Measurements from ENCODE around the gene POM121L2. TPM values are rescaled to one million over a fixed set of nuclear protein-coding genes. Genes with fewer than 3 reads are reported as not detected.

The POM121L2 gene
- total RNA-seq, 1 donor from 2014 or later, result not detected

DNA sequence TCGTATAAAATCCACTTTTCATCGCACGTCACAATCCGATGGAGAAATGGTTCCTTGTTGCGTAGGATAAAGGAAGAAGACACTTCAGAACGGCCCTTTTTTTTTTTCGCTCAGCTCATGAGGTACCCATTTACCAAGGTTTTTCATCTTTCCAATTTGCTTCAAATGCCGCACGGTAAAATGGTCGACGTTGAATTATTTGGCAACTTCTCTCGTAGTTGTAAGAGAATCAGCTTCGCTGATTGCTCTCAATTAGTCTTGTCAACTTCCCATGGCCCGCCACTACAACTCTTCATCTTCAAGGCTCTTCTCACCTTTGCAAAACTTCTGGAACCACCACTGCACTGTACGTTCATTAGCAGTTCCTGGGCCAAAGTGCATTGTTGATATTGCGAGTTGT is 28.8 kb downstream of the POM121L2 start:
- TF ChIP-seq, protein P1, sequence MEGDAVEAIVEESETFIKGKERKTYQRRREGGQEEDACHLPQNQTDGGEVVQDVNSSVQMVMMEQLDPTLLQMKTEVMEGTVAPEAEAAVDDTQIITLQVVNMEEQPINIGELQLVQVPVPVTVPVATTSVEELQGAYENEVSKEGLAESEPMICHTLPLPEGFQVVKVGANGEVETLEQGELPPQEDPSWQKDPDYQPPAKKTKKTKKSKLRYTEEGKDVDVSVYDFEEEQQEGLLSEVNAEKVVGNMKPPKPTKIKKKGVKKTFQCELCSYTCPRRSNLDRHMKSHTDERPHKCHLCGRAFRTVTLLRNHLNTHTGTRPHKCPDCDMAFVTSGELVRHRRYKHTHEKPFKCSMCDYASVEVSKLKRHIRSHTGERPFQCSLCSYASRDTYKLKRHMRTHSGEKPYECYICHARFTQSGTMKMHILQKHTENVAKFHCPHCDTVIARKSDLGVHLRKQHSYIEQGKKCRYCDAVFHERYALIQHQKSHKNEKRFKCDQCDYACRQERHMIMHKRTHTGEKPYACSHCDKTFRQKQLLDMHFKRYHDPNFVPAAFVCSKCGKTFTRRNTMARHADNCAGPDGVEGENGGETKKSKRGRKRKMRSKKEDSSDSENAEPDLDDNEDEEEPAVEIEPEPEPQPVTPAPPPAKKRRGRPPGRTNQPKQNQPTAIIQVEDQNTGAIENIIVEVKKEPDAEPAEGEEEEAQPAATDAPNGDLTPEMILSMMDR (IDR thresholded peaks at IDR 0.05), result no peak
- ChIA-PET CTCF (no interaction called here), POLR2A (no interaction called here)
- ATAC-seq (ENCODE audit: low read depth), result no peak
- DNase-seq, result no peak
- Mint-ChIP-seq H3K27me3 (peaks cover 67% of the 10 kb centered on the region), H3K4me1 (peaks cover 5% of the 10 kb centered on the region), H3K9me3 (peaks cover 13% of the 10 kb centered on the region), H3K27ac (peak overlapping the region; percentile 35), H3K36me3 (ENCODE audit: low read depth) (peaks cover 9% of the 10 kb centered on the region), H3K4me3 (no peak overlapping the region)
- intact Hi-C loops (cut with micrococcal nuclease), result loop anchor here (5.0 to 10.0 kb wide), 2 partner anchors 46 to 322 kb away; no protein-coding TSS in a partner anchor

- Mint-ChIP-seq H3K4me1 (peaks cover 5% of the 10 kb centered on the region), H3K4me3 (no peak overlapping the region), H3K36me3 (ENCODE audit: low read depth) (peaks cover 6% of the 10 kb centered on the region), H3K27ac (no peak overlapping the region), H3K27me3 (peaks cover 60% of the 10 kb centered on the region), H3K9me3 (peaks cover 16% of the 10 kb centered on the region)
- TF ChIP-seq, protein P1 (IDR thresholded peaks at IDR 0.05), result no peak
- intact Hi-C loops (cut with micrococcal nuclease), result loop anchor here (5.0 to 10.0 kb wide), 2 partner anchors 44 to 323 kb away; no protein-coding TSS in a partner anchor
- ATAC-seq (ENCODE audit: low read depth) (no peak), DNase-seq (no peak)
- ChIA-PET POLR2A (interaction anchor here (0.5 to 0.7 kb wide), 3 partner anchors 186 to 985 kb away, joined by 3 to 5 read pairs (median 4); partner anchors contain the start of gene ZSCAN26), CTCF (no interaction called here)
Measured at GRCh38 chr6:27281569-27281968, 30.5 kb downstream of the POM121L2 start.

DNA sequence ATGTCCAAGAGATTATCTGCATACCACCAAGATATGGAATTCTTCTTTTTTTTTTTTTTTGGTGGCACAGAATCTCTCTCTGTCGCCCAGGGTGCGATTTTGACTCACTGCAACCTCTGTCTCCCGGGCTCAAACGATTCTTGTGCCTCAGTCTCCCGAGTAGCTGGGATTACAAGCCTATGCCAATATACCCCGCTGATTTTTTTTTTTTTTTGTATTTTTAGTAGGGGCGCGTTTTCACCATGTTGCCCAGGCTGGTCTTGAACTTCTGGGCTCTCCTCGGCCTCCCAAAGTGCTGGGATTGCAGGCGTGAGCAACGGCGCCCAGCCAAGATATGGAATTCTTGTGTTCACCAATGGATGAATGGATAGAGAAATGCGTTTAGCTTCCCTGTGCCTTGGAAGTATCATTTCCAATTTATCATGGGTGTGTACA is 31.0 kb downstream of the POM121L2 start:
- POLR2A ChIA-PET, result interaction anchor here (0.5 to 0.7 kb wide), 4 partner anchors 186 to 986 kb away, joined by 3 to 5 read pairs (median 4); partner anchors contain the start of gene ZSCAN26
- CTCF ChIA-PET, result no interaction called here
- intact Hi-C loops (cut with micrococcal nuclease), result loop anchor here (5.0 to 10.0 kb wide), 2 partner anchors 44 to 324 kb away; no protein-coding TSS in a partner anchor
- Mint-ChIP-seq H3K9me3 (peaks cover 18% of the 10 kb centered on the region), H3K27ac (no peak overlapping the region), H3K4me1 (peaks cover 5% of the 10 kb centered on the region), H3K27me3 (peaks cover 59% of the 10 kb centered on the region), H3K4me3 (no peak overlapping the region), H3K36me3 (ENCODE audit: low read depth) (peaks cover 6% of the 10 kb centered on the region)
- ATAC-seq (ENCODE audit: low read depth) (no peak), DNase-seq (no peak)
- TF ChIP-seq, protein P1 (IDR thresholded peaks at IDR 0.05), result no peak

GRCh38 chr6:27280540-27281000 is 31.5 kb downstream of the POM121L2 start:
- DNase-seq (no peak), ATAC-seq (ENCODE audit: low read depth) (no peak)
- Mint-ChIP-seq H3K4me3 (no peak overlapping the region), H3K27ac (no peak overlapping the region), H3K9me3 (peaks cover 18% of the 10 kb centered on the region), H3K36me3 (ENCODE audit: low read depth) (peaks cover 6% of the 10 kb centered on the region), H3K27me3 (peaks cover 59% of the 10 kb centered on the region), H3K4me1 (peaks cover 5% of the 10 kb centered on the region)
- TF ChIP-seq, protein P1 (IDR thresholded peaks at IDR 0.05), result no peak
- ChIA-PET CTCF (no interaction called here), POLR2A (interaction anchor here (0.7 kb wide), 1 partner anchor 405 kb away, joined by 3 read pairs; no protein-coding TSS in a partner anchor)
- intact Hi-C loops (cut with micrococcal nuclease), result loop anchor here (5.0 to 10.0 kb wide), 2 partner anchors 43 to 324 kb away; no protein-coding TSS in a partner anchor

- Mint-ChIP-seq H3K4me1 (peaks cover 5% of the 10 kb centered on the region), H3K27ac (no peak overlapping the region), H3K9me3 (peaks cover 18% of the 10 kb centered on the region), H3K36me3 (ENCODE audit: low read depth) (peaks cover 6% of the 10 kb centered on the region), H3K27me3 (peaks cover 56% of the 10 kb centered on the region), H3K4me3 (no peak overlapping the region)
- ChIA-PET POLR2A (no interaction called here), CTCF (no interaction called here)
- TF ChIP-seq, protein P1 (IDR thresholded peaks at IDR 0.05), result no peak
- intact Hi-C loops (cut with micrococcal nuclease), result loop anchor here (5.0 to 10.0 kb wide), 2 partner anchors 43 to 325 kb away; no protein-coding TSS in a partner anchor
- DNase-seq (no peak), ATAC-seq (ENCODE audit: low read depth) (no peak)
Measured at GRCh38 chr6:27280064-27280539, 32.0 kb downstream of the POM121L2 start.

All from activated B cell treated with CpG ODN at 0.5 μM for 24 hours (primary cell).